CD14-positive monocyte (primary cell): Measurements from ENCODE around the gene NFAM1. TPM values are rescaled to one million over a fixed set of nuclear protein-coding genes. Genes with fewer than 3 reads are reported as not detected.
A peak's percentile ranks its signal among the peaks of the same experiment; 100 is the strongest.

Experiments used
- DNase-seq, 3 donors: peaks; one replicate each; pipeline ENCODE4 v3.0.0-alpha.2; 2011 to 2022
- H2AFZ ChIP-seq: 2 replicates; pipeline ENCODE4 v1.6.0; 2012; ENCODE audit warnings: mild to moderate bottlenecking, low read depth, low read length, inconsistent platforms; ENCODE audit not compliant: insufficient read depth, poor library complexity, severe bottlenecking
- H3K27ac ChIP-seq, 2 donors: 1 replicate in 1 of 2; 2 replicates in 1 of 2; pipeline ENCODE4 v1.5.1; 2012 to 2013; ENCODE audit warnings: low read length in 2 of 2, control low read depth in 1 of 2, inconsistent platforms in 1 of 2, low read depth in 1 of 2, mild to moderate bottlenecking in 1 of 2
- H3K27me3 ChIP-seq, 2 donors: one replicate each; pipeline versions ENCODE4 v1.6.0 to v1.6.1; 2011 to 2013; ENCODE audit warnings: low read length in 2 of 2; ENCODE audit not compliant: control insufficient read depth in 2 of 2, insufficient read depth in 2 of 2
- H3K36me3 ChIP-seq, 2 donors: replicated peaks in 1 of 2; 1 replicate in 1 of 2; 2 replicates in 1 of 2; pipeline versions ENCODE4 v1.5.1 to v1.6.1; 2012 to 2013; ENCODE audit warnings: low read length in 2 of 2, control low read depth in 1 of 2, inconsistent platforms in 1 of 2, mild to moderate bottlenecking in 1 of 2; ENCODE audit not compliant: insufficient read depth in 2 of 2, control insufficient read depth in 1 of 2
- H3K4me1 ChIP-seq, 2 donors: 1 replicate in 1 of 2; 2 replicates in 1 of 2; pipeline versions ENCODE4 v1.5.1 to v1.6.1; 2012 to 2013; ENCODE audit warnings: low read length in 2 of 2, control low read depth in 1 of 2, inconsistent platforms in 1 of 2, mild to moderate bottlenecking in 1 of 2, moderate library complexity in 1 of 2; ENCODE audit not compliant: insufficient read depth in 2 of 2, control insufficient read depth in 1 of 2
- H3K4me2 ChIP-seq: replicated peaks from 2 replicates; pipeline ENCODE3; 2012; ENCODE audit warnings: low read length, moderate library complexity, mild to moderate bottlenecking; ENCODE audit not compliant: poor library complexity, severe bottlenecking; ENCODE audit errors: extremely low read depth
- H3K4me3 ChIP-seq, 3 experiments: fragments of 200-600 bp in 1 of 3; sonication (generic) in 1 of 3; replicated peaks in 1 of 3; 1 replicate in 2 of 3; 2 replicates in 1 of 3; pipeline ENCODE4 v1.5.1; 2011 to 2013; ENCODE audit warnings: low read length in 3 of 3, mild to moderate bottlenecking in 3 of 3, control low read depth in 2 of 3, low read depth in 2 of 3, inconsistent platforms in 1 of 3, moderate library complexity in 1 of 3
- H3K79me2 ChIP-seq: 2 replicates; pipeline ENCODE4 v1.6.0; 2012; ENCODE audit warnings: mild to moderate bottlenecking, control low read depth, inconsistent platforms, low read length, moderate library complexity; ENCODE audit not compliant: insufficient read depth
- H3K9ac ChIP-seq: 2 replicates; pipeline ENCODE4 v1.6.0; 2017; ENCODE audit warnings: low read length, mild to moderate bottlenecking; ENCODE audit not compliant: insufficient read depth, poor library complexity, severe bottlenecking
- H3K9me3 ChIP-seq, 2 donors: replicated peaks in 1 of 2; 1 replicate in 1 of 2; 2 replicates in 1 of 2; pipeline versions ENCODE4 v1.5.1 to v1.6.1; 2012 to 2013; ENCODE audit warnings: low read length in 2 of 2, control low read depth in 1 of 2; ENCODE audit not compliant: control insufficient read depth in 1 of 2, insufficient read depth in 1 of 2
- H4K20me1 ChIP-seq: 2 replicates; pipeline ENCODE4 v1.6.0; 2012; ENCODE audit warnings: mild to moderate bottlenecking, low read length, control low read depth, moderate library complexity; ENCODE audit not compliant: insufficient read depth
- H3K27ac Mint-ChIP-seq, 7 donors: one replicate each; pipeline ENCODE4 v1.8.0; 2020; ENCODE audit warnings: mild to moderate bottlenecking in 7 of 7, mixed read lengths in 7 of 7, moderate library complexity in 6 of 7, inconsistent platforms in 2 of 7
- H3K27me3 Mint-ChIP-seq, 3 donors: one replicate each; pipeline ENCODE4 v1.8.0; 2021 to 2022; ENCODE audit warnings: low read depth in 3 of 3, mild to moderate bottlenecking in 3 of 3, mixed read lengths in 3 of 3, moderate library complexity in 3 of 3, inconsistent platforms in 1 of 3
- H3K36me3 Mint-ChIP-seq, 2 donors: one replicate each; pipeline ENCODE4 v1.8.0; 2020; ENCODE audit warnings: mixed read lengths in 2 of 2, inconsistent platforms in 1 of 2, mild to moderate bottlenecking in 1 of 2
- H3K4me1 Mint-ChIP-seq: one replicate; pipeline ENCODE4 v1.8.0; 2020; ENCODE audit warnings: mild to moderate bottlenecking, mixed read lengths
- H3K4me3 Mint-ChIP-seq, 2 donors: one replicate each; pipeline ENCODE4 v1.8.0; 2020; ENCODE audit warnings: mild to moderate bottlenecking in 2 of 2, mixed read lengths in 2 of 2, moderate library complexity in 1 of 2
- H3K9me3 Mint-ChIP-seq, 7 donors: one replicate each; pipeline ENCODE4 v1.8.0; 2020 to 2022; ENCODE audit warnings: mixed read lengths in 7 of 7, mild to moderate bottlenecking in 6 of 7, moderate library complexity in 6 of 7, inconsistent platforms in 2 of 7
- CTCF ChIP-seq: fragments of 200-600 bp; IDR thresholded peaks from one replicate; pipeline ENCODE4 v1.8.0; 2022; ENCODE audit warnings: antibody characterized with exemption, mild to moderate bottlenecking
- WGBS: methylation state at CpG from one replicate; pipeline ENCODE4 v1.1.5; 2013; ENCODE audit warnings: missing lambda C conversion rate; ENCODE audit not compliant: insufficient coverage; 5-methylcytosine and 5-hydroxymethylcytosine counted together
- intact Hi-C, 2 donors: fragments of 100-400 bp; cut with micrococcal nuclease; formaldehyde crosslinking; loops; one replicate each; pipeline versions ENCODE4 v1.15.0 to v1.15.1; 2023
- polyA plus RNA-seq, 3 donors: library from polyadenylated mRNA; depleted of rRNA in 1 of 3; unstranded in 2 of 3; stranded (reverse) in 1 of 3; fragments of 300-500 nt in 2 of 3; fragments of >200 nt in 1 of 3; fragmentation: Illumina TruSeq in 2 of 3; gene quantifications; 1 replicate in 2 of 3; 2 replicates in 1 of 3; pipeline ENCODE4 v1.2.3, GENCODE V29; 2012 to 2021

The NFAM1 gene
- polyA plus RNA-seq, 3 donors = 36.0 to 71.0 (median 69.7) TPM

GRCh38 chr22:42446151-42446550 lies 13.9 kb upstream of the NFAM1 start:
- peaks cover 24 to 26% of the 10 kb centered on the region in 2 donors for H3K4me1 ChIP-seq
- no CpG with 5 or more reads among the region's 13 CpGs for WGBS
- peaks cover 0 to 4% (median 0%) of the 10 kb centered on the region in 7 donors for H3K9me3 Mint-ChIP-seq
- intact Hi-C loops = no loop called here
- no peak overlapping the region for H2AFZ ChIP-seq
- peak overlapping the region in 1 of 7 donors; percentile 63 for H3K27ac Mint-ChIP-seq
- H3K4me2 ChIP-seq = no peak overlapping the region
- H3K4me1 Mint-ChIP-seq = peaks cover 25% of the 10 kb centered on the region
- DNase-seq = no peak
- no peak overlapping the region for H3K4me3 ChIP-seq
- H3K4me3 Mint-ChIP-seq = no peak overlapping the region
- H3K9ac ChIP-seq = no peak overlapping the region
- no peaks in the 10 kb centered on the region for H4K20me1 ChIP-seq
- no peaks in the 10 kb centered on the region for H3K36me3 ChIP-seq
- H3K79me2 ChIP-seq = no peaks in the 10 kb centered on the region
- no peaks in the 10 kb centered on the region for H3K36me3 Mint-ChIP-seq
- peaks cover 0 to 8% (median 1%) of the 10 kb centered on the region in 3 donors for H3K27me3 Mint-ChIP-seq
- no peaks in the 10 kb centered on the region for H3K27me3 ChIP-seq
- no peaks in the 10 kb centered on the region for H3K9me3 ChIP-seq
- no peak overlapping the region for H3K27ac ChIP-seq
- TF ChIP-seq CTCF = no peak

GRCh38 chr22:42444077-42444904 lies 12.1 kb upstream of the NFAM1 start:
- DNase-seq = peak; percentile 85 to 88 (median 87)
- H4K20me1 ChIP-seq = no peaks in the 10 kb centered on the region
- TF ChIP-seq CTCF = peak; percentile 89
- H3K4me1 Mint-ChIP-seq = peaks cover 42% of the 10 kb centered on the region
- no peaks in the 10 kb centered on the region for H3K79me2 ChIP-seq
- H3K4me1 ChIP-seq = peaks cover 42 to 45% of the 10 kb centered on the region in 2 donors
- H3K9me3 ChIP-seq = no peaks in the 10 kb centered on the region
- H3K27ac ChIP-seq = peak overlapping the region; percentile 84 to 95
- H3K4me2 ChIP-seq = peak overlapping the region; percentile 97
- peak overlapping the region; percentile 81 to 95 (median 92) for H3K27ac Mint-ChIP-seq
- H3K27me3 ChIP-seq = no peaks in the 10 kb centered on the region
- H3K36me3 ChIP-seq = no peaks in the 10 kb centered on the region
- H2AFZ ChIP-seq = peak overlapping the region; percentile 96
- H3K9ac ChIP-seq = peak overlapping the region; percentile 78
- H3K36me3 Mint-ChIP-seq = no peaks in the 10 kb centered on the region
- H3K9me3 Mint-ChIP-seq = peaks cover 0 to 4% (median 0%) of the 10 kb centered on the region in 7 donors
- under 1% methylated on average over 20 of the region's 28 CpGs for WGBS
- H3K4me3 Mint-ChIP-seq = peak overlapping the region; percentile 77 to 83
- intact Hi-C loops = loop anchor here in 1 of 2 donors (1.0 to 5.0 kb wide), 2 partner anchors 275 to 352 kb away; partner anchors contain the start of gene NDUFA6
- peak overlapping the region; percentile 23 to 83 (median 54) for H3K4me3 ChIP-seq
- H3K27me3 Mint-ChIP-seq = peaks cover 1 to 6% (median 3%) of the 10 kb centered on the region in 3 donors
